Fibroblast of lung (primary cell): ENCODE measurements around the gene EMILIN3.

Experiments used
- CTCF ChIP-seq, 2 donors: IDR thresholded peaks in 1 of 2; conservative IDR thresholded peaks in 1 of 2; 1 replicate in 1 of 2; 2 replicates in 1 of 2; pipeline ENCODE4 v1.5.1; 2011 to 2012; ENCODE audit warnings: low read length in 2 of 2, control low read depth in 1 of 2, inconsistent platforms in 1 of 2, low read depth in 1 of 2, mild to moderate bottlenecking in 1 of 2
- EZH2 ChIP-seq: IDR thresholded peaks from 2 replicates; pipeline ENCODE4 v1.5.1; 2012; ENCODE audit warnings: low read length, control low read depth, mild to moderate bottlenecking; ENCODE audit errors: missing control alignments

- no peak for TF ChIP-seq CTCF (conservative IDR thresholded peaks at IDR 0.05 in 1 of 2, IDR thresholded peaks at IDR 0.05 in 1 of 2; ENCODE audit: low read depth in 1 of 2, low read length in 2 of 2)
- TF ChIP-seq EZH2, result no peak
These were observed 25.7 kb upstream of the EMILIN3 start for GRCh38 chr20:41392295-41392694.
